OCI-LY7 (cell line): ENCODE measurements around the gene MAGOH. TPM values are rescaled to one million over a fixed set of nuclear protein-coding genes. Genes with fewer than 3 reads are reported as not detected.

Source experiments
- BruUV-seq: library from RNA; stranded (reverse); fragments of 400-500 nt; replicated peaks from 2 replicates; lab custom pipeline; 2021; lab: Mats Ljungman, UMichigan
- CTCF ChIA-PET: fragments of 300-600 bp; sonication (Branson Sonifier 250); formaldehyde crosslinking; loops from one replicate; lab custom pipeline; 2022; ENCODE audit warnings: antibody characterized with exemption; ENCODE audit not compliant: unreplicated experiment; lab: Charles Lee
- POLR2A ChIA-PET: fragments of 300-600 bp; sonication (Branson Sonifier 250); formaldehyde crosslinking; loops from one replicate; lab custom pipeline; 2022; ENCODE audit warnings: antibody characterized with exemption; lab: Charles Lee
- DNase-seq: peaks from one replicate; pipeline ENCODE4 v3.0.0-alpha.2; 2015; ENCODE audit warnings: low spot score
- H2AFZ ChIP-seq: fragments of 200-600 bp; sonication (generic), shearing (Covaris generic); 2 replicates; pipeline ENCODE4 v1.6.1; 2014; ENCODE audit warnings: mild to moderate bottlenecking, antibody characterized with exemption, low read length, moderate library complexity
- H3K27ac ChIP-seq: fragments of 200-600 bp; sonication (generic); 2 replicates; pipeline ENCODE4 v1.5.1; 2014; ENCODE audit warnings: mixed run types, low read depth, mild to moderate bottlenecking, moderate library complexity, low read length, inconsistent platforms; ENCODE audit not compliant: poor library complexity, severe bottlenecking
- H3K36me3 ChIP-seq: fragments of 200-600 bp; sonication (generic); 2 replicates; pipeline ENCODE4 v1.6.1; 2014; ENCODE audit warnings: mild to moderate bottlenecking, antibody characterized with exemption, low read length, moderate library complexity, mixed read lengths; ENCODE audit not compliant: insufficient read depth
- H3K4me1 ChIP-seq: fragments of 200-600 bp; sonication (generic); 2 replicates; pipeline ENCODE4 v1.5.1; 2014; ENCODE audit warnings: mild to moderate bottlenecking, low read length; ENCODE audit not compliant: insufficient read depth, poor library complexity, severe bottlenecking
- H3K4me2 ChIP-seq: fragments of 200-600 bp; sonication (generic); 2 replicates; pipeline ENCODE4 v1.6.1; 2014; ENCODE audit warnings: mild to moderate bottlenecking, low read length
- H3K4me3 ChIP-seq: fragments of 200-600 bp; sonication (generic); 2 replicates; pipeline ENCODE4 v1.5.1; 2014; ENCODE audit warnings: mild to moderate bottlenecking, low read depth, low read length; ENCODE audit not compliant: poor library complexity, severe bottlenecking
- H3K79me2 ChIP-seq: fragments of 200-600 bp; sonication (generic); 2 replicates; pipeline ENCODE4 v1.6.1; 2016; ENCODE audit warnings: low read depth, mild to moderate bottlenecking, low read length, moderate library complexity, mixed read lengths; ENCODE audit not compliant: insufficient read depth
- H3K9me2 ChIP-seq: fragments of 200-600 bp; sonication (generic); 2 replicates; pipeline ENCODE4 v1.6.1; 2016; ENCODE audit warnings: mild to moderate bottlenecking, low read length, mixed read lengths; ENCODE audit not compliant: insufficient read depth
- H3K9me3 ChIP-seq: fragments of 200-600 bp; sonication (generic); 2 replicates; pipeline ENCODE4 v1.6.1; 2014; ENCODE audit warnings: mild to moderate bottlenecking, mixed run types, low read length, mixed read lengths
- H4K20me1 ChIP-seq: fragments of 200-600 bp; sonication (generic); 2 replicates; pipeline ENCODE4 v1.6.1; 2014; ENCODE audit warnings: mild to moderate bottlenecking, antibody characterized with exemption, low read length, moderate library complexity, mixed read lengths; ENCODE audit not compliant: insufficient read depth
- EZH2phosphoT487 ChIP-seq: fragments of 200-600 bp; sonication (generic); IDR thresholded peaks from 2 replicates; pipeline ENCODE4 v1.6.1; 2018; ENCODE audit warnings: low read depth, borderline replicate concordance, mild to moderate bottlenecking, mixed run types, antibody characterized with exemption, low read length, moderate library complexity, mixed read lengths
- intact Hi-C: fragments of 100-400 bp; cut with micrococcal nuclease; formaldehyde crosslinking; loops from one replicate; pipeline ENCODE4 v1.10.0; 2022; ENCODE audit not compliant: unreplicated experiment
- total RNA-seq, 2 experiments: library from RNA; depleted of rRNA in 1 of 2; stranded (reverse); fragments of >200 nt in 1 of 2; shearing (Covaris generic) in 1 of 2; gene quantifications; 2 replicates each; pipeline ENCODE4 v1.2.3, GENCODE V29; 2014 to 2022
- TF ChIP-seq, protein P1 (sequence below): fragments of 200-600 bp; sonication (generic); conservative IDR thresholded peaks from 2 replicates; pipeline ENCODE4 v1.5.1; 2014; ENCODE audit warnings: mild to moderate bottlenecking, antibody characterized with exemption, low read length, moderate library complexity, mixed read lengths

Gene MAGOH
- total RNA-seq, 2 experiments from 2014 or later: 87.3 to 98.3 TPM

DNA sequence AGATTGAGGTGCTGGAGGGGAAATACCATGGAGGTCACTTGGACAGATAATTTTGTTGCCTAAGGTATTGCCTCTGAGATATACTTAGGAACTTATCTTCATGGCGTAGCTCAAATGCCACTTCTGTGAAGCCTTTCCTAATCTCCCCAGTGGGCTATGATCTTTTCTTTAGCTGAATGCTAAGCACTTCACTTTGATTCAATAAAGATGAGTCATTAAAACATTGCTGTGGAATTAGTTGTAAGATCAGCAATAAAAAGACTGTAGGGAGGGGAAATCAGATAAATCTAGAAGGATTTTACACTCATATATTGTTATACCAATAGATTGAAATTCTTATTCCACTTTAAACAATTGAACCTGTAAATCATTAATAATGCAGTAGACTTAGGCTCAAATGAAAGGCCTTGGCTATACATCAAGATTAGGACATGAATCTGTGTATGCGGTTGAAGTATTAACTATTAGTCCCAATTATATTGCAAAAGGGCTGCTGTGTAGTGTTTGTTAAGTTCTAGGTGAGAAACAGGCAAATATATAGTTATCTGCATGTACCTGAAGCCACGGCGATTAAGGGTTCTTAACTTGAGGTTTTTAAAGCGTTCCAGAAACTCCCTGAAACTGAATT, 19.2 kb upstream of the MAGOH start:
- ChIA-PET POLR2A (no interaction called here), CTCF (no interaction called here)
- no peaks in the 10 kb centered on the region for H3K79me2 ChIP-seq
- H3K4me1 ChIP-seq: peaks cover 17% of the 10 kb centered on the region
- no peak for DNase-seq
- H3K36me3 ChIP-seq: peaks cover 97% of the 10 kb centered on the region
- H3K27ac ChIP-seq: no peak overlapping the region
- TF ChIP-seq EZH2phosphoT487: no peak
- TF ChIP-seq, protein P1, sequence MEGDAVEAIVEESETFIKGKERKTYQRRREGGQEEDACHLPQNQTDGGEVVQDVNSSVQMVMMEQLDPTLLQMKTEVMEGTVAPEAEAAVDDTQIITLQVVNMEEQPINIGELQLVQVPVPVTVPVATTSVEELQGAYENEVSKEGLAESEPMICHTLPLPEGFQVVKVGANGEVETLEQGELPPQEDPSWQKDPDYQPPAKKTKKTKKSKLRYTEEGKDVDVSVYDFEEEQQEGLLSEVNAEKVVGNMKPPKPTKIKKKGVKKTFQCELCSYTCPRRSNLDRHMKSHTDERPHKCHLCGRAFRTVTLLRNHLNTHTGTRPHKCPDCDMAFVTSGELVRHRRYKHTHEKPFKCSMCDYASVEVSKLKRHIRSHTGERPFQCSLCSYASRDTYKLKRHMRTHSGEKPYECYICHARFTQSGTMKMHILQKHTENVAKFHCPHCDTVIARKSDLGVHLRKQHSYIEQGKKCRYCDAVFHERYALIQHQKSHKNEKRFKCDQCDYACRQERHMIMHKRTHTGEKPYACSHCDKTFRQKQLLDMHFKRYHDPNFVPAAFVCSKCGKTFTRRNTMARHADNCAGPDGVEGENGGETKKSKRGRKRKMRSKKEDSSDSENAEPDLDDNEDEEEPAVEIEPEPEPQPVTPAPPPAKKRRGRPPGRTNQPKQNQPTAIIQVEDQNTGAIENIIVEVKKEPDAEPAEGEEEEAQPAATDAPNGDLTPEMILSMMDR: no peak
- H4K20me1 ChIP-seq: no peaks in the 10 kb centered on the region; the same call in 1 of the 2 replicates
- H3K4me3 ChIP-seq: no peak overlapping the region
- no peak overlapping the region for H2AFZ ChIP-seq
- no peak overlapping the region for H3K4me2 ChIP-seq
- H3K9me2 ChIP-seq: no peaks in the 10 kb centered on the region
- BruUV-seq: no TSS peak
- intact Hi-C loops: no loop called here
- H3K9me3 ChIP-seq: no peaks in the 10 kb centered on the region

DNA sequence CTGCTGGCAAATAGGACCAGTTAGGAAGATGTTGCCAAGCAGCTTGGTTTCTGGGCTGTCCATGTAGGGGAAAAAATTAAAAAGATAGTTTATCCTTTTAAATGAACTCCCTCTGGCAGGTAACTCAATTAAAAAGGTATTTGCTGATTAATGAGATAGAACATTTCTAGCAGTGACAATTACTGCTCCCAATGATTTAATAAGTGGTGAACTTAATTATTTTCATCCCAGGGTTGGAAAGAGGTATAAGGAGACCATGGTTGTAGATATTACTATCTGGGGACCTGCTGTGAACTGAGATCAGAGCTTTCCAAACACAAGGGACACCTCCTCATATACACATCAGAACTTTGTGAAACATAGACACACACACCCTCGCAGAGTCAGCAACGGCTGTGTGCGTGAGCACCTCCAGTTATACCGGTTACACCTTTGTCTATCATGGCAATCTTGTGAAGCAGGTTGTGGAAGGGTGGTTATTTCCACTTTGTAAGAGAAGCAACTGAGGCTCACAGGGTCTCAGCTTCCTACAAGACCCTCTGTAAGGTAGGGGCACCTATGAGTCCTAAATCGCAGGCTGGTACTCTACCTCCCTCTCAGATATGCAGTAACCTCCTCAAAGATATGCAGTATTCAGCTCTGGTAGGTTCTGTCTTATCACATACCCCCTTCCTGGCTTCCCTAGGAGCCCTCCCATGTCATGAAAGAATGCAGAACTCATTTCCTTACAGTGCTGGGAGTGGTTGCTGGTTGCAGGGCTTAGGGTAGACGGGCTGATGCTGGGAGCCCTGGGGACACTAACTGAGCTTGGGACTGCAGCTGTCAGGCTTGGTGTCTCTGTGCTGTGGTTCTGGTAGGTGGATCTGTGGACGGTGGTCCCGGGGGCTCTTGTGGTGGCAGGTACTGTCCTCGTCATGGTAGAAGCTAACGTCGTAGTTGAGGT, 18.5 kb upstream of the MAGOH start:
- intact Hi-C loops: no loop called here
- H3K27ac ChIP-seq: no peak overlapping the region
- ChIA-PET CTCF (no interaction called here), POLR2A (interaction anchor here (0.8 kb wide), 1 partner anchor 1596 kb away, joined by 3 read pairs; no protein-coding TSS in a partner anchor)
- no peaks in the 10 kb centered on the region; the same call in 1 of the 2 replicates for H4K20me1 ChIP-seq
- peaks cover 17% of the 10 kb centered on the region for H3K4me1 ChIP-seq
- H3K9me3 ChIP-seq: no peaks in the 10 kb centered on the region
- no peak for DNase-seq
- no peaks in the 10 kb centered on the region for H3K79me2 ChIP-seq
- H3K4me2 ChIP-seq: no peak overlapping the region
- H2AFZ ChIP-seq: no peak overlapping the region
- peaks cover 95% of the 10 kb centered on the region for H3K36me3 ChIP-seq
- H3K9me2 ChIP-seq: no peaks in the 10 kb centered on the region
- no peak overlapping the region for H3K4me3 ChIP-seq
- TF ChIP-seq, protein P1: no peak
- BruUV-seq: no TSS peak
